K562 (cell line): Measurements from ENCODE around the gene CD48. TPM values are rescaled to one million over a fixed set of nuclear protein-coding genes. Genes with fewer than 3 reads are reported as not detected.

ENCODE experiments used
- ATAC-seq: fragments of 200-7000 bp; cut with Tn5 transposase; 3 replicates; pipeline ENCODE4 v1.9.1; 2020; ENCODE audit warnings: moderate library complexity
- BruUV-seq: library from RNA; stranded (reverse); fragments of 400-500 nt; replicated peaks from 2 replicates; lab custom pipeline; 2021; lab: Mats Ljungman, UMichigan
- CTCF ChIA-PET: fragments of 300-600 bp; formaldehyde crosslinking; extraction: SDS; loops from one replicate; lab custom pipeline; 2021; ENCODE audit warnings: low intra/inter-chr PET ratio; lab: Yijun Ruan, JAX
- POLR2A ChIA-PET: fragments of 300-600, 350-650 bp; sonication (Branson Sonifier 250); formaldehyde crosslinking; extraction: SDS; loops from one replicate; lab custom pipeline; 2021; ENCODE audit warnings: antibody characterized with exemption, inconsistent platforms; lab: Yijun Ruan, JAX
- DNase-seq, 4 experiments: peaks; one replicate each; pipeline versions ENCODE4 v3.0.0 to v3.0.0-alpha.2; 2011 to 2018; ENCODE audit warnings: low spot score in 3 of 4, mixed read lengths in 3 of 4; ENCODE audit errors: extremely low read depth in 1 of 4
- FAIRE-seq: peaks from 2 replicates; lab custom pipeline; 2011; peaks lifted over from hg19 to GRCh38; lab: Jason Lieb, UNC
- H2AFZ ChIP-seq: 2 replicates; pipeline ENCODE4 v1.6.0; 2011; ENCODE audit warnings: low read depth, low read length, control low read depth, inconsistent platforms
- H3K27ac ChIP-seq: fragments of 200-600 bp; 3 replicates; pipeline ENCODE4 v1.8.0; 2011; ENCODE audit warnings: low read depth, mild to moderate bottlenecking, control low read depth, inconsistent platforms, low read length, moderate library complexity, mixed read lengths; ENCODE audit errors: extremely low read depth
- H3K27me3 ChIP-seq, 2 experiments: fragments of 300-600 bp in 1 of 2; 2 replicates in 1 of 2; 3 replicates in 1 of 2; pipeline versions ENCODE4 v1.6.0 to v1.8.0; 2011; ENCODE audit warnings: inconsistent platforms in 2 of 2, low read length in 2 of 2, mild to moderate bottlenecking in 1 of 2, mixed read lengths in 1 of 2, moderate library complexity in 1 of 2; ENCODE audit not compliant: control insufficient read depth in 2 of 2, insufficient read depth in 2 of 2
- H3K36me3 ChIP-seq: fragments of 300-600 bp; 3 replicates; pipeline ENCODE4 v1.8.0; 2011; ENCODE audit warnings: mild to moderate bottlenecking, low read length, inconsistent platforms; ENCODE audit not compliant: control insufficient read depth, insufficient read depth
- H3K4me1 ChIP-seq, 2 experiments: fragments of 200-600 bp in 1 of 2; replicated peaks in 1 of 2; 2 replicates in 1 of 2; 3 replicates in 1 of 2; pipeline versions ENCODE4 v1.5.1 to v1.8.0; 2011; ENCODE audit warnings: inconsistent platforms in 2 of 2, low read length in 2 of 2, mild to moderate bottlenecking in 1 of 2, mixed read lengths in 1 of 2, moderate library complexity in 1 of 2; ENCODE audit not compliant: control insufficient read depth in 2 of 2, insufficient read depth in 2 of 2
- H3K4me2 ChIP-seq: 2 replicates; pipeline ENCODE4 v1.6.1; 2011; ENCODE audit warnings: low read length, control low read depth, inconsistent platforms, mixed read lengths; ENCODE audit not compliant: insufficient read depth
- H3K4me3 ChIP-seq: fragments of 200-600 bp; sonication (generic), shearing (Covaris generic); 2 replicates; pipeline ENCODE4 v1.5.1; 2016; ENCODE audit warnings: control low read depth, inconsistent platforms
- H3K79me2 ChIP-seq: fragments of 200-600 bp; 3 replicates; pipeline ENCODE4 v1.8.0; 2011; ENCODE audit warnings: low read length, inconsistent platforms; ENCODE audit not compliant: control insufficient read depth, insufficient read depth
- H3K9ac ChIP-seq, 2 experiments: 2 replicates each; pipeline versions ENCODE4 v1.6.0 to v1.6.1; 2011; ENCODE audit warnings: low read depth in 2 of 2, low read length in 2 of 2, control low read depth in 1 of 2, inconsistent platforms in 1 of 2, mild to moderate bottlenecking in 1 of 2, mixed read lengths in 1 of 2; ENCODE audit not compliant: insufficient read depth in 1 of 2
- H3K9me1 ChIP-seq: one replicate; pipeline ENCODE4 v1.6.0; 2011; ENCODE audit warnings: inconsistent platforms, mild to moderate bottlenecking, low read length, moderate library complexity; ENCODE audit not compliant: control insufficient read depth, insufficient read depth
- H3K9me3 ChIP-seq: replicated peaks from 2 replicates; pipeline ENCODE4 v1.5.1; 2011; ENCODE audit warnings: low read depth, low read length, inconsistent platforms; ENCODE audit not compliant: control insufficient read depth, insufficient read depth
- H4K20me1 ChIP-seq: replicated peaks from 2 replicates; pipeline ENCODE4 v1.6.1; 2011; ENCODE audit warnings: low read length, inconsistent platforms, mixed read lengths; ENCODE audit not compliant: control insufficient read depth, insufficient read depth
- CSDE1 ChIP-seq, 2 experiments: fragments of 450-650 bp; IDR thresholded peaks; 2 replicates each; pipeline ENCODE4 v1.6.1; 2016; ENCODE audit warnings: mild to moderate bottlenecking in 1 of 2
- PCBP2 ChIP-seq: fragments of 200-400 bp; formaldehyde crosslinking; IDR thresholded peaks from 2 replicates; pipeline ENCODE4 v1.6.1; 2018; ENCODE audit warnings: low read length, low read depth, mild to moderate bottlenecking, moderate library complexity; ENCODE audit not compliant: poor library complexity, severe bottlenecking
- WGBS: fragments of 100-300 bp; shearing (Covaris generic); methylation state at CpG from one replicate; pipeline ENCODE4 v1.1.6; 2016; ENCODE audit warnings: low coverage, mixed read lengths; ENCODE audit not compliant: insufficient coverage; ENCODE audit errors: missing lambda C conversion rate; 5-methylcytosine and 5-hydroxymethylcytosine counted together
- in situ Hi-C: fragments of 300-500 bp; cut with MboI; formaldehyde crosslinking; loops from 4 replicates; pipeline ENCODE4 v1.15.0; 2018; ENCODE audit warnings: inconsistent platforms, mixed read lengths
- intact Hi-C: fragments of 100-400 bp; cut with micrococcal nuclease; formaldehyde crosslinking; loops from 2 replicates; pipeline ENCODE4 v1.14.2; 2022
- polyA plus RNA-seq, 8 experiments: library from polyadenylated mRNA; depleted of rRNA in 4 of 8; stranded (reverse) in 5 of 8; unstranded in 3 of 8; fragments of >200 nt; fragmentation: Nextera tagmentation in 2 of 8; fragmentation: Illumina TruSeq in 1 of 8; extraction: Ambion mirVana in 2 of 8; extraction: Trizol in 1 of 8; gene quantifications; 2 replicates each; pipeline versions ENCODE4 v1.2.1 to v1.2.3, GENCODE V29; 2011 to 2014; ENCODE audit warnings: inconsistent platforms in 1 of 8, missing spikeins in 1 of 8
- total RNA-seq, 7 experiments: library from RNA; depleted of rRNA in 6 of 7; stranded (reverse); fragments of >200 nt in 6 of 7; fragmentation: Illumina TruSeq in 2 of 7; extraction: Trizol in 2 of 7; gene quantifications; 2 replicates each; pipeline versions ENCODE4 v1.2.1 to v1.2.3, GENCODE V29; 2011 to 2021; ENCODE audit warnings: low replicate concordance in 1 of 7
- TF ChIP-seq, protein P1 (sequence below): fragments of 150-350 bp; conservative IDR thresholded peaks from 2 replicates; pipeline ENCODE4 v1.6.1; 2014; ENCODE audit warnings: low read length
- TF ChIP-seq, protein P2 (sequence below): fragments of 250-450 bp; sonication (Bioruptor Pico); IDR thresholded peaks from 2 replicates; pipeline ENCODE4 v1.4.0; 2020
- TF ChIP-seq, protein P3 (sequence below): sonication (generic); formaldehyde crosslinking; IDR thresholded peaks from 2 replicates; pipeline ENCODE4 v1.8.0; 2022; ENCODE audit warnings: missing genetic modification reagents, mild to moderate bottlenecking, borderline replicate concordance

The CD48 gene
- total and polyA plus RNA-seq, 9 of the 15 experiments (the other 6 are each of a cell fraction or from before 2014, with no cell fraction given) = 0.10 to 0.42 (median 0.29) TPM; not detected in 3

DNA sequence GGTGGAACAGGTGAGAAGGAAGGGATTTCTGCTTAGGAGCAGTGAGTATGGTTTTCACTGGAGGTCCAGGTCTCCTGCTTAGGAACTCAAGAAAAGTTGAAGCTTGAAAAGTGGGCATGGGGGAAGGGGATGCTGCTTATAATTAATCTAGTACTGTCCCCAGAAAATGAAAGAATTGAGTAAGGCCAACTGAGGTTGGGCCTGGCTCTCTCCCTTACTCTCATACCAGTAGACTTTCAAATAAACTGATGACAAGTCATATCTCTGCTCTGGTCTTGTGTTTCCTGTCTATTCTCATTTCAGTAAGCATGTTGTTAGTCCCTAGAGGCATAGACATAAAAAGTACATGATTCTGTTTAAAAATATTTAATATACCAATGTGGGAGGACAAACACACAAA, 26.4 kb downstream of the CD48 start (continued):
- TF ChIP-seq, protein P1, sequence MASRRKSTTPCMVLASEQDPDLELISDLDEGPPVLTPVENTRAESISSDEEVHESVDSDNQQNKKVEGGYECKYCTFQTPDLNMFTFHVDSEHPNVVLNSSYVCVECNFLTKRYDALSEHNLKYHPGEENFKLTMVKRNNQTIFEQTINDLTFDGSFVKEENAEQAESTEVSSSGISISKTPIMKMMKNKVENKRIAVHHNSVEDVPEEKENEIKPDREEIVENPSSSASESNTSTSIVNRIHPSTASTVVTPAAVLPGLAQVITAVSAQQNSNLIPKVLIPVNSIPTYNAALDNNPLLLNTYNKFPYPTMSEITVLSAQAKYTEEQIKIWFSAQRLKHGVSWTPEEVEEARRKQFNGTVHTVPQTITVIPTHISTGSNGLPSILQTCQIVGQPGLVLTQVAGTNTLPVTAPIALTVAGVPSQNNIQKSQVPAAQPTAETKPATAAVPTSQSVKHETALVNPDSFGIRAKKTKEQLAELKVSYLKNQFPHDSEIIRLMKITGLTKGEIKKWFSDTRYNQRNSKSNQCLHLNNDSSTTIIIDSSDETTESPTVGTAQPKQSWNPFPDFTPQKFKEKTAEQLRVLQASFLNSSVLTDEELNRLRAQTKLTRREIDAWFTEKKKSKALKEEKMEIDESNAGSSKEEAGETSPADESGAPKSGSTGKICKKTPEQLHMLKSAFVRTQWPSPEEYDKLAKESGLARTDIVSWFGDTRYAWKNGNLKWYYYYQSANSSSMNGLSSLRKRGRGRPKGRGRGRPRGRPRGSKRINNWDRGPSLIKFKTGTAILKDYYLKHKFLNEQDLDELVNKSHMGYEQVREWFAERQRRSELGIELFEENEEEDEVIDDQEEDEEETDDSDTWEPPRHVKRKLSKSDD = no peak
- TF ChIP-seq PCBP2 = no peak

DNA sequence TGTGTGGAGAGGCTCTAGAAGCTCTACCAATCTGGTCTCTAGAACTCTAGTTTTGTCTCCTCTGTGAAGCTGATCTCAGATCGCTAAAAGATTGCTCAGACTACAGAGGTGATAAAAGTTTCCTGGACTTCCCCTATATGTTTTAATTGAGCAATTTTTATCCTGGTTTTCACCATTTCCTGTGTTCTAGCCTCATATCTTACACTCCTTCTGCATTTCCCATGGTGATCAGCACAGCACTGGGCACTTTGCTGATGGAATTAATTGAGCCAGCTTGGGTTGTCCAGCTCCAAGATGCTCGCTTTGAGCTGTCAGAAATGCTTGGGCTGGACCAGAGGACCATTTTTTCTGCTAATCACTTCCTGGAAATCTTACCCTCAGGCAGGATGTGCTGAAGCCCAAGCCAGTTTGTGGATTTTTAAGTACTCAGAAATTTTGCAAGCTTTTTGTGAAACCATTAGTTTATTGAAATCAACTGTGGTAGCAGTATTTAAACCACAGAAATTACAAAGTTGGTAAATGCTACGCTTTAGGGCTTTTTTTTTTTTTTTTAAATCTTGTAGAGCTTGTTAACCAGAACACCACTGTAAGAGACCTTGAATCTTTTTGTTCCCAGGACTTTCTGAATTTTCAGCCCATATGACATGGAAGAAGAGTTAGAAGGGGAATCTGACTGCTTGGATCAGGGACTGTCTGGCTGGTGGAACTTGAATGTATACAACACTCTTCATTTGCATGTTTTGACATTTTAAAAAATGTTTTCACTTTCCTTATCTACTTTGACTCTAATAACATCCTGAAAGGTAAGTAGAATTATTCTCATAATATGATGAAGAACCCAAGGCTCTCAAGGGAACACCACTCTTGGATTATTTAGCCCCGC, 28.4 kb downstream of the CD48 start:
- no TSS peak for BruUV-seq
- H3K36me3 ChIP-seq = no peaks in the 10 kb centered on the region
- H3K9me3 ChIP-seq = no peaks in the 10 kb centered on the region
- ATAC-seq (no peak), DNase-seq (no peak), FAIRE-seq (no peak)
- no peak overlapping the region for H3K9ac ChIP-seq
- no peaks in the 10 kb centered on the region; a peak in 1 of 5 replicates for H3K27me3 ChIP-seq
- H4K20me1 ChIP-seq = peaks cover 5% of the 10 kb centered on the region; the same call in 1 of the 2 replicates
- H3K9me1 ChIP-seq = no peaks in the 10 kb centered on the region
- WGBS = 0% methylated on average over 4 of the region's 4 CpGs
- in situ Hi-C loops = loop anchor here (5.0 kb wide), 1 partner anchor 251 kb away; no protein-coding TSS in a partner anchor
- POLR2A ChIA-PET = no interaction called here
- peaks cover 0 to 2% of the 10 kb centered on the region in 2 experiments; a peak in 2 of 5 replicates for H3K4me1 ChIP-seq
- no peak overlapping the region for H3K27ac ChIP-seq
- TF ChIP-seq, protein P2, sequence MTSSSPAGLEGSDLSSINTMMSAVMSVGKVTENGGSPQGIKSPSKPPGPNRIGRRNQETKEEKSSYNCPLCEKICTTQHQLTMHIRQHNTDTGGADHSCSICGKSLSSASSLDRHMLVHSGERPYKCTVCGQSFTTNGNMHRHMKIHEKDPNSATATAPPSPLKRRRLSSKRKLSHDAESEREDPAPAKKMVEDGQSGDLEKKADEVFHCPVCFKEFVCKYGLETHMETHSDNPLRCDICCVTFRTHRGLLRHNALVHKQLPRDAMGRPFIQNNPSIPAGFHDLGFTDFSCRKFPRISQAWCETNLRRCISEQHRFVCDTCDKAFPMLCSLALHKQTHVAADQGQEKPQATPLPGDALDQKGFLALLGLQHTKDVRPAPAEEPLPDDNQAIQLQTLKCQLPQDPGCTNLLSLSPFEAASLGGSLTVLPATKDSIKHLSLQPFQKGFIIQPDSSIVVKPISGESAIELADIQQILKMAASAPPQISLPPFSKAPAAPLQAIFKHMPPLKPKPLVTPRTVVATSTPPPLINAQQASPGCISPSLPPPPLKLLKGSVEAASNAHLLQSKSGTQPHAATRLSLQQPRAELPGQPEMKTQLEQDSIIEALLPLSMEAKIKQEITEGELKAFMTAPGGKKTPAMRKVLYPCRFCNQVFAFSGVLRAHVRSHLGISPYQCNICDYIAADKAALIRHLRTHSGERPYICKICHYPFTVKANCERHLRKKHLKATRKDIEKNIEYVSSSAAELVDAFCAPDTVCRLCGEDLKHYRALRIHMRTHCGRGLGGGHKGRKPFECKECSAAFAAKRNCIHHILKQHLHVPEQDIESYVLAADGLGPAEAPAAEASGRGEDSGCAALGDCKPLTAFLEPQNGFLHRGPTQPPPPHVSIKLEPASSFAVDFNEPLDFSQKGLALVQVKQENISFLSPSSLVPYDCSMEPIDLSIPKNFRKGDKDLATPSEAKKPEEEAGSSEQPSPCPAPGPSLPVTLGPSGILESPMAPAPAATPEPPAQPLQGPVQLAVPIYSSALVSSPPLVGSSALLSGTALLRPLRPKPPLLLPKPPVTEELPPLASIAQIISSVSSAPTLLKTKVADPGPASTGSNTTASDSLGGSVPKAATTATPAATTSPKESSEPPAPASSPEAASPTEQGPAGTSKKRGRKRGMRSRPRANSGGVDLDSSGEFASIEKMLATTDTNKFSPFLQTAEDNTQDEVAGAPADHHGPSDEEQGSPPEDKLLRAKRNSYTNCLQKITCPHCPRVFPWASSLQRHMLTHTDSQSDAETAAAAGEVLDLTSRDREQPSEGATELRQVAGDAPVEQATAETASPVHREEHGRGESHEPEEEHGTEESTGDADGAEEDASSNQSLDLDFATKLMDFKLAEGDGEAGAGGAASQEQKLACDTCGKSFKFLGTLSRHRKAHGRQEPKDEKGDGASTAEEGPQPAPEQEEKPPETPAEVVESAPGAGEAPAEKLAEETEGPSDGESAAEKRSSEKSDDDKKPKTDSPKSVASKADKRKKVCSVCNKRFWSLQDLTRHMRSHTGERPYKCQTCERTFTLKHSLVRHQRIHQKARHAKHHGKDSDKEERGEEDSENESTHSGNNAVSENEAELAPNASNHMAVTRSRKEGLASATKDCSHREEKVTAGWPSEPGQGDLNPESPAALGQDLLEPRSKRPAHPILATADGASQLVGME = peak; percentile 76; the same call in 1 of the 2 replicates
- no peak for TF ChIP-seq CSDE1 (IDR thresholded peaks at IDR 0.05)
- TF ChIP-seq, protein P3, sequence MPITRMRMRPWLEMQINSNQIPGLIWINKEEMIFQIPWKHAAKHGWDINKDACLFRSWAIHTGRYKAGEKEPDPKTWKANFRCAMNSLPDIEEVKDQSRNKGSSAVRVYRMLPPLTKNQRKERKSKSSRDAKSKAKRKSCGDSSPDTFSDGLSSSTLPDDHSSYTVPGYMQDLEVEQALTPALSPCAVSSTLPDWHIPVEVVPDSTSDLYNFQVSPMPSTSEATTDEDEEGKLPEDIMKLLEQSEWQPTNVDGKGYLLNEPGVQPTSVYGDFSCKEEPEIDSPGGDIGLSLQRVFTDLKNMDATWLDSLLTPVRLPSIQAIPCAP (CRISPR knock-in tag) = no peak
- no peak overlapping the region for H3K4me2 ChIP-seq
- CTCF ChIA-PET = interaction anchor here (0.5 to 0.6 kb wide), 3 partner anchors 132 to 692 kb away, joined by 3 to 4 read pairs (median 3); no protein-coding TSS in a partner anchor
- H2AFZ ChIP-seq = no peak overlapping the region
- intact Hi-C loops = loop anchor here (1.0 to 5.0 kb wide), 2 partner anchors 147 to 309 kb away; no protein-coding TSS in a partner anchor
- H3K4me3 ChIP-seq = no peak overlapping the region
- no peaks in the 10 kb centered on the region for H3K79me2 ChIP-seq
